BLaER1 treated with 17β-estradiol and CSF1 and Interleukin-3, amounts not matched to agents 10 nM and 100 nM (cell line): ENCODE measurements around the gene MOCS1.

Experiments used
- H3K27ac ChIP-seq, 11 experiments: shearing (Covaris generic); formaldehyde crosslinking; 2 replicates each; pipeline ENCODE4 v1.8.1; 2022
- H3K27me3 ChIP-seq, 11 experiments: shearing (Covaris generic); formaldehyde crosslinking; 2 replicates each; pipeline ENCODE4 v1.8.1; 2022
- H3K36me3 ChIP-seq, 11 experiments: shearing (Covaris generic); formaldehyde crosslinking; 2 replicates each; pipeline ENCODE4 v1.8.1; 2022
- H3K4me1 ChIP-seq, 10 experiments: shearing (Covaris generic); formaldehyde crosslinking; 2 replicates each; pipeline ENCODE4 v1.8.1; 2022
- H3K4me2 ChIP-seq, 11 experiments: shearing (Covaris generic); formaldehyde crosslinking; 2 replicates each; pipeline ENCODE4 v1.8.1; 2022
- H3K4me3 ChIP-seq, 10 experiments: shearing (Covaris generic); formaldehyde crosslinking; 2 replicates each; pipeline ENCODE4 v1.8.1; 2022
- H3K9ac ChIP-seq, 11 experiments: shearing (Covaris generic); formaldehyde crosslinking; 2 replicates each; pipeline ENCODE4 v1.8.1; 2022
- H3K9me3 ChIP-seq, 11 experiments: shearing (Covaris generic); formaldehyde crosslinking; replicated peaks in 1 of 11; 2 replicates each; pipeline ENCODE4 v1.8.1; 2022
- H4K20me1 ChIP-seq, 11 experiments: shearing (Covaris generic); formaldehyde crosslinking; 2 replicates each; pipeline ENCODE4 v1.8.1; 2022
- Cebpa-rat ChIP-seq, 11 experiments: shearing (Covaris generic); IDR thresholded peaks; 2 replicates each; pipeline ENCODE4 v1.8.1; 2022

The MOCS1 gene

DNA sequence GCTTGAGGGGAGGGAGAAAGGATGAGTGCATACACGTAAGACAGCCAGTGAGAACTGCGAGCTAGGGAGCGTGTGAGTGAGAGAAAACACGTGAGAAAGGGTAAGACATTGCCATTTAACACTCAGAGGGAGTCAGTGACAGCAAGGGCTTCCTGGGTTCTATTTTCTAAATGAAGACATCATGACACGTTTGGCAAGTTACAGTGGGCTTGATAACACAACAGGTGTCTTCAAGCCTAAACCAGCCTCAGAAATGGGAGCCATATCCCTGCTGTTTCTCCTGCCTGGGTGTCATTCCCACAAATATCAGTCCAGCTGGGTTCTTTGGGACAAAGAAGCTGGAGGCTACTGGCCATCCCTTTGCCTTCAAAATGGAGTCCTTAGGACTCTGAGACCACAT is 16.9 kb upstream of the MOCS1 start:
- Histone ChIP-seq H3K27me3 (no peaks in the 10 kb centered on the region), H3K9me3 (peaks cover 0 to 6% (median 4%) of the 10 kb centered on the region in 11 experiments; a peak in 1 of 22 replicates), H3K36me3 (no peaks in the 10 kb centered on the region), H3K9ac (no peak overlapping the region), H3K4me1 (no peaks in the 10 kb centered on the region), H3K4me3 (no peak overlapping the region), H3K27ac (no peak overlapping the region), H4K20me1 (no peaks in the 10 kb centered on the region), H3K4me2 (no peak overlapping the region)
- no peak for TF ChIP-seq Cebpa-rat (IDR thresholded peaks at IDR 0.05)

DNA sequence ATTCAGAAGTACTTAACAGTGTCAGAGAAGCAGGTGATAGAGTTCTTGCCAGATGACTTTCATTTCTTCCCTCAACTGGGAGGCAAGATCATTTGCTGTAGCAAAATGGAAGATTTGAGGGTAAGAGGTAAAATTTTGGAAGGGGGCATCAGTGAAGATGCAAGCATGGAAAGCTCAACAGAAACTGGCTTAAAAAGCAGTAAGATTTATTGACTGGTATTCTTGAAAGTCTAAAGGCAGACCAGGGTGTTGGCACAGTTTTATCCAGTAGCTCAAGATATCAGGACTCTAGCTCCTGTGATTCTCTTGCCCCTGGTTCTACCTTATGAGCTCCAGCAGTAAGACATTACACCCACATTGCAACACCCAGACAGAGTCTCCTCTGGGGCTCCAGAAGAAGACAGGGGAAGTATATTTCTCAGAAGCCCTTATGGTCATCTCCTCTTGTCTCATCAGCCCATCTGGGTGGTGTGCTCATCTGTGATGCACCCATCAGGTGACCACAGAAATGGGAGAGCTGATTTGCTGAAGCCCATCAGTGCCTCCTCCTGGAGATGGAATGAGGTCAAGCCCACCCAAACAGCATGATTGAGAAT is 16.0 kb upstream of the MOCS1 start:
- TF ChIP-seq Cebpa-rat (IDR thresholded peaks at IDR 0.05), result no peak
- no peaks in the 10 kb centered on the region for H3K27me3 ChIP-seq
- H3K4me2 ChIP-seq, result no peak overlapping the region
- H3K36me3 ChIP-seq, result no peaks in the 10 kb centered on the region
- no peak overlapping the region for H3K27ac ChIP-seq
- H3K4me3 ChIP-seq, result no peak overlapping the region
- H4K20me1 ChIP-seq, result no peaks in the 10 kb centered on the region
- no peaks in the 10 kb centered on the region for H3K4me1 ChIP-seq
- H3K9ac ChIP-seq, result no peak overlapping the region
- peaks cover 0 to 2% (median under 1%) of the 10 kb centered on the region in 11 experiments; a peak in 1 of 22 replicates for H3K9me3 ChIP-seq

DNA sequence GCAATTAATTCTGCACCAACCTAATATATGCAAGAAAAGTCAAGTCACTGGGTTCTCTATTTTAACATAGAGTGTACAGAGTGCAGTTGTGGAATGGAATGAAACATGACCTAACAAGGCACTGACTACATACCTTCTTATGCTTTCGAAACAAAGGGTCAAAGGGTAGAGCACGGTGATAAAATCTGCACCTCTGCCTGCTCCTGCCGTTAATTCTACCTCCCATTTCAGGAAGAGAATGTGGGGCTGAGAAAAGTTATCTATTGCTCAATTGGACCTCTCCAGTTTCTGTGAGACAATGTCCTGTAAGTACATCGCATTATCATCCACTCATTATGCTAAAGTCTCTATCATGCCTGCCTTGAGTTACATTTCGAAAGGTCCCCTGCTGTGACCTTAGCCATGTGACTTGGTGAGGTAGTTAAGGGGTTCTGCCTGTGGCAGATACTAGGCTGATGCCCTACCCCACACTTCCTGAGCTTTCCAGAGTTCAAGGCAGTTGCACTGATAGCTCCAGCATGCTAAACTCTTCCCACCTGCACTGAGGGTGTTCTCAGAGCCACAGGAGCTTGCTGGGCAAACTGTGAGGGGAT is 14.0 kb upstream of the MOCS1 start:
- H4K20me1 ChIP-seq, result no peaks in the 10 kb centered on the region
- no peak overlapping the region for H3K27ac ChIP-seq
- no peaks in the 10 kb centered on the region for H3K9me3 ChIP-seq
- H3K4me2 ChIP-seq, result no peak overlapping the region
- no peaks in the 10 kb centered on the region for H3K4me1 ChIP-seq
- H3K27me3 ChIP-seq, result no peaks in the 10 kb centered on the region
- no peak overlapping the region for H3K4me3 ChIP-seq
- TF ChIP-seq Cebpa-rat (IDR thresholded peaks at IDR 0.05), result no peak
- H3K9ac ChIP-seq, result no peak overlapping the region
- no peaks in the 10 kb centered on the region for H3K36me3 ChIP-seq

DNA sequence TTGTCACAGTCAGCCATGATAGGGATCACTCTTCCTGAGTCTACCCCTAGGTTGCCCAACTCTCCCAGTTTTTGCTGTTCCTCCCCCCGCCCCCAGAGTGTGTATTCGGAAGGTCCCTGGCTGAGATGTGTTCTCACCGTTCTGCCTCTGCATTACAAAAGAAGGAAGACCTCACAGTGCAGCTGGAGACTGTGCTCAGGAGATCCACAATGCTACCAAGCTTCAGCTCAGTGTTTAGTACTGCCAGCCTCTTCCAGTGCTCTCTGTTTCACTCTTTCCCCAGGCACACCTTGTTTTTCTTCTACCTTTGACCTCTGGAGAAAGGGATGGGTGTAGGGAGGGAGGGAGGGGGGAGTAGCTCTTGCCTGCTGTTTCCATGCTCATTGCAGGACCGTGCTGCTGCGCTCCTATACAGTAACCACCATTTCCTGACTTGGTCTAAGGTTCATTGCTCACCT is 13.4 kb upstream of the MOCS1 start:
- Histone ChIP-seq H3K27ac (no peak overlapping the region), H3K4me2 (no peak overlapping the region), H3K4me1 (no peaks in the 10 kb centered on the region), H3K4me3 (no peak overlapping the region), H4K20me1 (no peaks in the 10 kb centered on the region), H3K9me3 (no peaks in the 10 kb centered on the region), H3K36me3 (no peaks in the 10 kb centered on the region), H3K9ac (no peak overlapping the region), H3K27me3 (no peaks in the 10 kb centered on the region)
- TF ChIP-seq Cebpa-rat (IDR thresholded peaks at IDR 0.05), result no peak

DNA sequence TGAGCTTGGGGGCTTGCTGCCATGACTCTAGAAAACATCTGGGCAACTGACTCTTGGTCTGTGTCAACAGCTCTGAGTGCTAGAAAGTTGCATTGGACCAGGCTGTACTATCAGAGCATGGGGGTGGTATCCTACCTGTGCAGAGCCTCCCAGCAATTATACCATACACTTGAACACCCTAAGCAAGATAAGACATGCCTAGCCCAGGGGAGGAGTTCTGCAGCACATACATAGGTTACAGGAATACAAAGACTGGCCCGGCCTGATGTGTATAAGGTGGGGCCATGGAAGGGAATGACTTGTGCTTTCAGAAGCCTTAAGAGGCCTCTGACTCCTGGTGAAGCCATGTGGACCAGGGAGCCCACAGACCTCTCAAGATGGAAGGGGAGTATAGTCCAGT is 11.4 kb upstream of the MOCS1 start:
- no peak for TF ChIP-seq Cebpa-rat (IDR thresholded peaks at IDR 0.05)
- H3K27me3 ChIP-seq, result no peaks in the 10 kb centered on the region

DNA sequence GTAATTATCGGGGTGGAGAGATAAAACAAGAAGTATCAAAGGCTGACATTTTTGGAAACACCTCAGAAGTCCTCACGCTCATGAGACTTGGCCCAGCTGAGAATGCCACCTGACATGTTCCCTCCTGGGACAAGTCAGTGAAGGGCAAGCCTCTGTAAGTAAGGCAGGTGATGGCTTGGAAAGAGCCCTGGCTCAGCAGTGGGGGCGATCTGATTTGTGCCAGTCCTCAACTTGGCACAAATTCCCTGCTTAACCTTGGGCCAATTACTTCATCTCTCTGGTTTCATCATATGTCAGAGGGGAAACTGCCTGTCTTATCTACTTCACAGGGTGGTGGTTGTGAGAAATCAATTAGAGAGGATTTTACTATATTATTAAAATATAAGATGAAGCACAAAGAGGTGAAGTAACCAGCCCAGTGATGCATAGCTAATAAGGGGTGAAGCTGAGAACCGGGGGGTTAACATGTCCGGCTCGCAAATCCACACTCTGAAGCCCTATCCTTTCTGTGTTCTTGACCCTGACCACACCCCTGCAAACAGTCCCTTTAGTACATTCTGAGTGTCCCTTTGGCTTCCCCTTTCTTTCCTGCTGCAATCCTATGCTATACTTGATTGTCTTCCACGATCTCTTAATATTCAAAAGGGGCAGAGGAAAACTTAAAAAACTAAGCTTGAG is 8.8 kb upstream of the MOCS1 start:
- no peak for TF ChIP-seq Cebpa-rat (IDR thresholded peaks at IDR 0.05)
- no peaks in the 10 kb centered on the region for H3K27me3 ChIP-seq
- peaks cover 0 to 6% (median 0%) of the 10 kb centered on the region in 11 experiments; a peak in 1 of 22 replicates for H3K9me3 ChIP-seq
- H3K36me3 ChIP-seq, result no peaks in the 10 kb centered on the region
- no peak overlapping the region for H3K4me3 ChIP-seq
- no peak overlapping the region for H3K27ac ChIP-seq
- H3K9ac ChIP-seq, result no peak overlapping the region
- no peak overlapping the region for H3K4me2 ChIP-seq
- H3K4me1 ChIP-seq, result no peaks in the 10 kb centered on the region
- no peaks in the 10 kb centered on the region for H4K20me1 ChIP-seq

More for the DNA sequence above, 11.4 kb upstream of the MOCS1 start:
- Histone ChIP-seq H3K9me3 (peaks cover 0 to 6% (median 0%) of the 10 kb centered on the region in 11 experiments; a peak in 1 of 22 replicates), H3K4me1 (no peaks in the 10 kb centered on the region), H3K9ac (no peak overlapping the region), H4K20me1 (no peaks in the 10 kb centered on the region), H3K36me3 (no peaks in the 10 kb centered on the region), H3K4me2 (no peak overlapping the region), H3K27ac (no peak overlapping the region), H3K4me3 (no peak overlapping the region)

DNA sequence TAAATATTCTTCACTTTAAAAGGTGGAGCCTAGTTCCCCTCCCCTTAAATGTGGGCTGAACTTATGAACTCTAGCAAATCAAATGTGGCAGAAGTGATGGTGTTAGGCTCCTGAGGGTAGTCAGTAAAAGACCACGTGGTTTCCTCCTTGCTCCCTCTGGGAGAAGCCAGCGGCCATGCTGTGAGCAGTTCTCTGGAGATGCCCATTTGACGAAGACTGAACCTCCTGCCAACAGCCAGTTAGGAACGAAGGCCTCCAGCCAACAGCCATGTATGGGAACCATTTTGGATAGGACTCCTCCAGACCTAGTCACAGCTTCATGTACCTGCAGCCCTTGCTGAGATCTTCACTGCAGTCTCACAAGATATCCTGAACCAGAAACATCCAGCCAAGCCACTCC is 7.6 kb upstream of the MOCS1 start:
- Histone ChIP-seq H3K9me3 (peaks cover 0 to 6% (median 0%) of the 10 kb centered on the region in 11 experiments; a peak in 1 of 22 replicates), H3K4me2 (no peak overlapping the region)
- no peak for TF ChIP-seq Cebpa-rat (IDR thresholded peaks at IDR 0.05)

DNA sequence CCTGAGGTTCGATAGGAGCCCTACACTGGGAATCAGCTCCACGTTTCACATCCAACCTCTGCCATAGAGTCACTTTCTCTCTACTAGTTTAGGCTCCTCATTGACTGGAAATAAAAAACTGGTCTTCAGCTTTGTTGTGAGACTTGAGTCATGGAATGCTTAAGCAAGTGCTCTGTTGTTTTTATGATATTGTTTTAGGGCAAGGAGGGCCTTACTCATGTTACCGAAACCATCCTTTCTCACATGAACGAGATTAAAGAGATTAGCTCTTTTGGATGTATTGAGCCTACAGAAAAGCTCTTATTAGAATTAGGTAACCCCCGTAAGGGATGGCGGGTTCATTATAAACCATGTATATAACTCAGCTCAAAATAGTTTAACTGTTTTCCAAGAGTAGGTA is 6.9 kb upstream of the MOCS1 start:
- Histone ChIP-seq H3K4me3 (no peak overlapping the region), H3K27ac (no peak overlapping the region), H3K27me3 (no peaks in the 10 kb centered on the region), H4K20me1 (no peaks in the 10 kb centered on the region), H3K4me1 (no peaks in the 10 kb centered on the region), H3K36me3 (no peaks in the 10 kb centered on the region), H3K9ac (no peak overlapping the region), H3K4me2 (no peak overlapping the region), H3K9me3 (peaks cover 0 to 6% (median 0%) of the 10 kb centered on the region in 11 experiments; a peak in 1 of 22 replicates)
- no peak for TF ChIP-seq Cebpa-rat (IDR thresholded peaks at IDR 0.05)

More for the DNA sequence above, 7.6 kb upstream of the MOCS1 start:
- no peaks in the 10 kb centered on the region for H3K4me1 ChIP-seq
- no peak overlapping the region for H3K27ac ChIP-seq
- H3K27me3 ChIP-seq, result no peaks in the 10 kb centered on the region
- H3K9ac ChIP-seq, result no peak overlapping the region
- H3K4me3 ChIP-seq, result no peak overlapping the region
- no peaks in the 10 kb centered on the region for H4K20me1 ChIP-seq
- H3K36me3 ChIP-seq, result no peaks in the 10 kb centered on the region

DNA sequence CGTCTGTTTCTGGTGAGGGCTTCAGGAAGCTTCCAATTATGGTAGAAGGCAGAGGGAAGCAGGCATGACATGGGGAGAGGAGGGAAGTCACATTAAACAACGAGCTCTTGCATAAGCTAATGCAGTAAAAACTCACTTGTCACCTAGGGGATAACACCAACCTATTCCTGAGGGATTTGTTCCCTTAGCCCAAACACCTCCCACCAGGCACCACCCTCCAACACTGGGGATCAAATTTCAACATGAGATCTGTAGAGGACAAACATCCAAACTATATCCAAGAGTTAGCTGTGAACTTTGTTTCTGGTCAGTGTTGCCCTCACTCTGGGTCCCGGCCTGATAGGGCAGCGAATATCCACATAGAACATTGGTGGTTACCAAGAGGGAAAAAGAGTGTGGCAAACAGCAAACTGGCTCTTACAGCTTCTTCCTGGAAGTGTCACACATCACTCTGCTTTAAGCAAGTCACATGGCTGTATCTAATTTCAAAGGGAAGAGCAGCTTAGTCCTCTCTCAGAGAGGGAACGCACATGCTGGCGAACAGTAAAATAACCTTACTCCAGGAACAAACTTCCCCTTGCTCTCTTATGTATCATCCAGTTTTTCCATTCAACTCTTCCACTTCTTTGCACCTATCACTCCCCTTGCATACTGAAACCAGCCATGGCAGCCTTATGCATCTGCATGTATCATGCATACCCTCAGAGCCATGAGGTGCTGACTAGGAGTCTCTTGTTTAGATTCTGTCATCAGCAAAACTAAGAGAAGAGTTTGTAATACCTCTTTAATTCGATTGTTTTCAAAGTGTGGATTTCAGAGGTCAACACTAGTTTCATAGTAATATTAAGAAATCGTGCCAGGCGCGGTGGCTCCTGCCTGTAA is 4.8 kb upstream of the MOCS1 start:
- H3K27ac ChIP-seq, result no peak overlapping the region
- no peak for TF ChIP-seq Cebpa-rat (IDR thresholded peaks at IDR 0.05)
- no peak overlapping the region for H3K4me3 ChIP-seq
- no peaks in the 10 kb centered on the region for H3K4me1 ChIP-seq
- H3K27me3 ChIP-seq, result no peaks in the 10 kb centered on the region
- no peaks in the 10 kb centered on the region for H4K20me1 ChIP-seq
- no peak overlapping the region for H3K9ac ChIP-seq
- H3K4me2 ChIP-seq, result no peak overlapping the region
- no peaks in the 10 kb centered on the region for H3K36me3 ChIP-seq
- peaks cover 0 to 6% (median 0%) of the 10 kb centered on the region in 11 experiments; a peak in 1 of 22 replicates for H3K9me3 ChIP-seq
